ENCODE data around the gene ARHGEF19.
"Not testable (repeated sequence)": the region's sequence is repeated elsewhere in the genome, so short reads cannot be mapped to it uniquely, and the experiment has no call there.

The ARHGEF19 gene

DNA sequence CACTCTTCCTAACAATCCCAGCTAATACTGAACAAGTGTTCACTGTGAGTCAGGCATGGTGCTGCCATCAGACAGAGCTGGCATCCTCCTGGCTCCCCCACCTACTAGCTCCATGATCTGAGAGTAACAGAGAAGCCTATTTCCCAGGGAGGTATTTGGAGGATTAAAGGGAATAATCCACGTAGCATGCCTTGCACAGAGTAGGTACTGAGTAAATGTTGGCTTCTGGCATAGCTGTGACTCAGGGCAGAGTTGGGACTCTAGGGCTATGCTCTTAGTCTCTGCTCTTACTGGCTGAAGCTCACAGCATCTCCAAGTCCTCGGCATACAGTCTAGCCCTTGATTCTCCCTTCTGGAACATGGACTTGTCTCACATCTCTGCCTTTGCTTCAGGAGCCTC lies 8.2 kb downstream of the ARHGEF19 start:
- H3K4me1 Mint-ChIP-seq, result peaks cover 22% of the 10 kb centered on the region
- H3K36me3 Mint-ChIP-seq (ENCODE audit: insufficient read depth), result peaks cover 5% of the 10 kb centered on the region
- no peak overlapping the region for H3K4me3 Mint-ChIP-seq
- peak overlapping the region; percentile 71 for H3K27ac Mint-ChIP-seq (ENCODE audit: low read depth)
- H3K9me3 Mint-ChIP-seq, result no peaks in the 10 kb centered on the region
- no peaks in the 10 kb centered on the region for H3K27me3 Mint-ChIP-seq
- DNase-seq (ENCODE audit: low spot score in 2 of 2) (no peak), ATAC-seq (replicated peaks; ENCODE audit: extremely low read depth, poor library complexity, severe bottlenecking) (no peak)

DNA sequence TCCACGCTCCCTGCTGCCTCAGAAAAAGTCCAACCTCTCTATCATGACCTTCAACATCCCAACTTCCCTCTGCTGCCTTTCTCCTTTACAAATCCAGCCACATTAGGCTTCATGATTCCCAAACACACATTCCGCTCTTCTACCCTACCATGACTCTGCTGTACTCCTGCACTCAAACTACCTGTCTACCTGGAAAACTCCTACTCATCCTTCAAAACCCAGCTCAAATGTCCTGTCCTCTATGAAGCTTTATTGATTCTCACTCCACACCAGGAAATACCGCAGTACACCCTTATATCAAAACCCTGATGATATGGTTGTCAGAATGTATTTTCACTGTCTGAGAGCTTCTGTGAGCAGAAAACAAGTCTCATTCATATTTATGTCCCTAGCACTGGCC lies 8.9 kb downstream of the ARHGEF19 start:
- DNase-seq (ENCODE audit: low spot score in 2 of 2), result no peak
- peaks cover 5% of the 10 kb centered on the region for H3K36me3 Mint-ChIP-seq (ENCODE audit: insufficient read depth)
- ATAC-seq (replicated peaks; ENCODE audit: extremely low read depth, poor library complexity, severe bottlenecking), result no peak
- H3K27ac Mint-ChIP-seq (ENCODE audit: low read depth), result no peak overlapping the region
- H3K4me1 Mint-ChIP-seq, result peaks cover 22% of the 10 kb centered on the region
- H3K4me3 Mint-ChIP-seq, result no peak overlapping the region
- no peaks in the 10 kb centered on the region for H3K27me3 Mint-ChIP-seq
- no peaks in the 10 kb centered on the region for H3K9me3 Mint-ChIP-seq

DNA sequence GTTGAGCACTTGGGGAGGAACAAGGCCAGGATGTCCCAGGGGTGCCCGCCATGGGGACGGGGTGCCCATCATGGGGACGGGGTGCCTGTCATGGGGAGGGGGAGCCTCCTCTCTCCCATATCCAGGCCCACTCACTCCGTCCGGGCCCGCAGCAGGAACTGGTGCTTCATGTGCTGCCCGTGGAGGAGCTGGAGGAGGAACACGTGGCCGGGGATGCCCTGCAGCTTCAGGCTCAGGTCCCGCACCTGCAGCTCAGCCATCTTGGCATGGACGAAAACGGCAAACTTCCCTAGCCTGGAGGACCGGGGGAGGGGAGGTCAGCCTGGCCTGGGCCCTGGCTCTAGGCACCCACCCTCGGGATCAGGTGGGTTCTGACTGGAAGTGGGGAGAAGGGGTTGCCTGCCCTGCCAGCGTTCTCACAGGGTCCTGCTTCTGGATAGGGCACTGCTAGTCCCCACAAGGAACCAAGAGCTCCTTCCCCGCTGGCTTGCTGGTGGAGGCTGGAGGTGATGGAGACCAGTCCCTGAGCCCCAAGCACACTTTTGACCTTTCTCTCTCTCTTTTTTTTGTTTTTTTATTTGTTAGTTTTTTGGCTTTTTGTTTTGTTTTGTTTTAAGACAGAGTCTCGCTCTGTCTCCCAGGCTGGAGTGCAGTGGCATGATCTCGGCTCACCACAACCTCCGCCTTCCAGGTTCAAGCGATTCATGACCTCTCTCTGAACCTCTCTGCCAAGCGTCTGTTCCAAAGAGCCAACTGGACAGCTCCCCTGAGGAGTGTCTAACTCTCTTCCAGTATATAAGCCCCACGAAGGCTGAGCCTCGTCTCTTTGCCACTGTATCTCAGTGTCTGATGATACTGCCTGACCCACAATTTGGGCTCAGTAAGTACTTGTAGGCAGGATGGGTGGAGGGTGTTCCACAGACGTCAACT lies 9.9 kb downstream of the ARHGEF19 start:
- Mint-ChIP-seq H3K27me3 (no peaks in the 10 kb centered on the region), H3K9me3 (no peaks in the 10 kb centered on the region), H3K4me3 (no peak overlapping the region), H3K27ac (ENCODE audit: low read depth) (no peak overlapping the region), H3K4me1 (peaks cover 22% of the 10 kb centered on the region), H3K36me3 (ENCODE audit: insufficient read depth) (peaks cover 5% of the 10 kb centered on the region)
- DNase-seq (ENCODE audit: low spot score in 2 of 2) (no peak), ATAC-seq (replicated peaks; ENCODE audit: extremely low read depth, poor library complexity, severe bottlenecking) (no peak)

DNA sequence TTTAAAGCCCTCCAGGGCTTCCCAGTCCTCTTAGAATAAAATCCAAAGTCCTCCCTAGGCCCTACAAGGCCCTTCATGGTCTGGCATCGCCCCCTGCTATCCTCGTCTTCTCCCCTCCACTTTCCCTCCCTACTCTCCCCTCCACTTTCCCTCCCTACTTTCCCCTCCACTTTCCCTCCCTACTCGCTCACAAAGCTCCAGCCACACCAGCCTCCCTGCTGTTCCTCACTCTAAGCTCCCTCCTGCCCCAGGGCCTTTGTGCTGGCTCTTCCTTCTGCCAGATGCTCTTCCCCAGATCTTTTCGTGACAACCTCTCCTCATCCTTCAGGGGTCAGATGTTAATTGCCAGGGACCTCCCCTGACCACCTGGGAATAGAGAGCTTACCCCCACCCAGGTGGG lies 12.8 kb downstream of the ARHGEF19 start:
- no peak overlapping the region for H3K4me3 Mint-ChIP-seq
- no peak for ATAC-seq (replicated peaks; ENCODE audit: extremely low read depth, poor library complexity, severe bottlenecking)
- no peak for DNase-seq (ENCODE audit: low spot score in 2 of 2)
- peaks cover 9% of the 10 kb centered on the region for H3K4me1 Mint-ChIP-seq
- peaks cover 2% of the 10 kb centered on the region for H3K36me3 Mint-ChIP-seq (ENCODE audit: insufficient read depth)
- H3K9me3 Mint-ChIP-seq, result no peaks in the 10 kb centered on the region
- H3K27ac Mint-ChIP-seq (ENCODE audit: low read depth), result no peak overlapping the region
- H3K27me3 Mint-ChIP-seq, result no peaks in the 10 kb centered on the region

DNA sequence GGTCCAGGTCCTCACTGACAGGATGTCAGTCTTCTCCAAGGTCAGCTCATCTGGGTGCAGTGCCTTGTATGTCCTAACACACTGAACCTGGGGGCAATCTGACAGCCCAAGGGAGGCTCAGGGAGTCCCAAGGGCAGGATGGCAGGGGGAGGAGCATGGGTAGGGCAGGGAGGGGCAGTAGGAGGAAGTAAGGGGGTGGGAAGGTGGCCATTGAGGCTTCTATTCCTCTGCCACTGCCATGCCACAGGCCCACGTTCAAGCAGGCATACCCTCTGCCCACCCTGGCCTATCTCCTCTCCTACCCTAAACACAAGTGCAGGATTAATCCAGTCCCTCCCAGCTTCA lies 13.3 kb downstream of the ARHGEF19 start:
- Mint-ChIP-seq H3K4me3 (no peak overlapping the region), H3K9me3 (no peaks in the 10 kb centered on the region)
- no peak for ATAC-seq (replicated peaks; ENCODE audit: extremely low read depth, poor library complexity, severe bottlenecking)

DNA sequence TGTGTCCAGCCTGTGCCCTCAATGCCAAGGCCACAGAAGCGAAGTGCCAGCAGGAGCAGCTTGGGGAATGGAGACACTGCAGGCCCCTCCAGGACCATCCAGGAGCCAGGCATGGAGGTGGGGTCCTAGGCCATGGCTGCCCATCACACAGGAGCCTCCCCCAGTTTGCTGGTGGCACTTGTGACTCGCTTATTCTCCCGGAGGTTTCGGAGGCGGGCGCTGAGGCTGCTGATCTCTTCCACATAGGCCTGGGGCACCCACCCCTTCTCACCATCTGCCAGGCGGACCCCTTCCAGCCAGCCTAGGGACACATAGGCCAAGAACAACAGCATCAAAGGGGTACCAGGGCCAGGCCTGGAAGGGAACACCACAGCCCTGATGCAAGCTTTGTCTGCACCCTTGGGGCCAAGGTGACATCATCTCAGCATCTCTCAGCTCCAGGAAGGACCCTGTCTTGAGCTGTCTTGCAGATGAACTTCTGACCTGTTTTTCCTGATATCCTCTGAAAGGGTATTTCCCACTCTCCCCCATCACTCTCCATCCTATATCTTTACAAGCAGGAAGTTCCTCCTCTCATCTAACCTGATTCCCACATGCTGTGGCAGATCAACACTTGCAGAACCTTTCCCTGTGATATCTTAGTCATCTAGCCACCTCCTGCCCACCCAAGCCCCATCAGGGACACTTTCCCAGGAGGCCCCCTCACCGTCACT lies 13.9 kb downstream of the ARHGEF19 start:
- DNase-seq (ENCODE audit: low spot score in 2 of 2), result no peak
- H3K36me3 Mint-ChIP-seq (ENCODE audit: insufficient read depth), result peaks cover 1% of the 10 kb centered on the region
- H3K4me3 Mint-ChIP-seq, result no peak overlapping the region
- H3K4me1 Mint-ChIP-seq, result peaks cover 6% of the 10 kb centered on the region
- H3K9me3 Mint-ChIP-seq, result no peaks in the 10 kb centered on the region
- H3K27ac Mint-ChIP-seq (ENCODE audit: low read depth), result no peak overlapping the region
- no peaks in the 10 kb centered on the region for H3K27me3 Mint-ChIP-seq
- no peak for ATAC-seq (replicated peaks; ENCODE audit: extremely low read depth, poor library complexity, severe bottlenecking)

More for the DNA sequence above, 13.3 kb downstream of the ARHGEF19 start:
- DNase-seq (ENCODE audit: low spot score in 2 of 2), result no peak
- no peak overlapping the region for H3K27ac Mint-ChIP-seq (ENCODE audit: low read depth)
- no peaks in the 10 kb centered on the region for H3K27me3 Mint-ChIP-seq
- H3K4me1 Mint-ChIP-seq, result peaks cover 6% of the 10 kb centered on the region
- H3K36me3 Mint-ChIP-seq (ENCODE audit: insufficient read depth), result peaks cover 2% of the 10 kb centered on the region

DNA sequence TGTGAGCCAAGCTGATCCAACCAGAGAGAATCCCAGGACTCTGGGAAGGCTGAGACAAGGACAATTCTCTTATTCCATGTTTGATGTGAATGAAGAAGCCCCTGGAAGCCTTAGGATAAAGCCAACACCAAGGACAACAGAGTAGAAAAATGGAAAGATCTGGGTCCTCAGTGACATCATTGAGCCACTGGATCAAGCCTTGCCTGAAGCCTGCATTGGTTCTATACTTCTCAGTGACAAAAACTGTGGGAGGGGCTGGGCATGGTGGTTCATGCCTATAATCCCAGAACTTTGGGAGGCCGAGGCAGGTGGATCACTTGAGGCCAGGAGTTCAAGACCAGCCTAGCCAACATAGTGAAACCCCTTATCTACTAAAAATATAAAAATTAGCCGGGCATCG lies 15.6 kb downstream of the ARHGEF19 start:
- no peak overlapping the region for H3K4me3 Mint-ChIP-seq
- H3K9me3 Mint-ChIP-seq, result no peaks in the 10 kb centered on the region
- ATAC-seq (replicated peaks; ENCODE audit: extremely low read depth, poor library complexity, severe bottlenecking) (no peak), DNase-seq (ENCODE audit: low spot score in 2 of 2) (no peak)
- H3K27ac Mint-ChIP-seq (ENCODE audit: low read depth), result peak overlapping the region; percentile 47
- H3K36me3 Mint-ChIP-seq (ENCODE audit: insufficient read depth), result no peaks in the 10 kb centered on the region
- no peaks in the 10 kb centered on the region for H3K27me3 Mint-ChIP-seq
- H3K4me1 Mint-ChIP-seq, result peaks cover 6% of the 10 kb centered on the region

DNA sequence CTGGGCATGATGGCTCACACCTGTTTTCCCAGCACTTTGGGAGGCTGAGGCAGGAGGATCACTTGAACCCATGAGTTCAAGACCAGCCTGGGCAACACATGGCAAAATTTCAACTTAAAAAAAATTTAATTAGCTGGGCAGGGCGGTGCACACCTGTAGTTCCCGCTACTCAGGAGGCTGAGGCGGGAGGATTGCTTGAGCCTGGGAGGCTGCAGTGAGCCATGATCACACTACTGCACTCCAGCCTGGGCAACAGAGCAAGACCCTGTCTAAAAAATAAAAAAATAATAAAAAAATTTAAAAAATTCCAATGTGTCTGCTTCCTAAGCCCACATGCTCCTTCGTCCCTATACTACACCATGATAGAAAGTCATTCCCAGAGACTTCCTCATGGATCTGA lies 16.3 kb downstream of the ARHGEF19 start:
- not testable (repeated sequence) for DNase-seq (ENCODE audit: low spot score in 2 of 2); H3K4me1 Mint-ChIP-seq; H3K4me3 Mint-ChIP-seq; H3K36me3 Mint-ChIP-seq (ENCODE audit: insufficient read depth); ATAC-seq (replicated peaks; ENCODE audit: extremely low read depth, poor library complexity, severe bottlenecking); H3K27ac Mint-ChIP-seq (ENCODE audit: low read depth); H3K27me3 Mint-ChIP-seq; H3K9me3 Mint-ChIP-seq

DNA sequence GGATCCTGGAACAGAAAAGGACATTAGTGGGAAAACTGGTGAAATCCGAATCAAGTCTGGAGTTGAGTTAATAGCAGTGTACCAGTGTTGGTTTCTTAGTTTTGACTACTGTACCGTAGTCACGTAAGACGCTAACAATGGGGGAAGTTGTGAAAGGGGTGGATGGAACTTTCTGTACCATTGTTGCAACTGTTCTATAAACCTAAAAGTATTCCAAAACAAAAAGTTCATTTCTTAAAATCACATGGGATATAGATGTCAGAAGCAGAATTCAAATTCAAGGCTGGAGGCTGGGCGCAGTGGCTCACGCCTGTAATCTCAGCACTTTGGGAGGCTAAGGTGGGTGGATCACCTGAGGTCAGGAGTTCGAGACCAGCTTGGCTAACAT lies 16.9 kb downstream of the ARHGEF19 start:
- no peak for ATAC-seq (replicated peaks; ENCODE audit: extremely low read depth, poor library complexity, severe bottlenecking)
- Mint-ChIP-seq H3K27me3 (peaks cover 6% of the 10 kb centered on the region), H3K4me1 (peaks cover 6% of the 10 kb centered on the region), H3K27ac (ENCODE audit: low read depth) (no peak overlapping the region), H3K36me3 (ENCODE audit: insufficient read depth) (no peaks in the 10 kb centered on the region), H3K4me3 (no peak overlapping the region), H3K9me3 (no peaks in the 10 kb centered on the region)
- no peak for DNase-seq (ENCODE audit: low spot score in 2 of 2)

DNA sequence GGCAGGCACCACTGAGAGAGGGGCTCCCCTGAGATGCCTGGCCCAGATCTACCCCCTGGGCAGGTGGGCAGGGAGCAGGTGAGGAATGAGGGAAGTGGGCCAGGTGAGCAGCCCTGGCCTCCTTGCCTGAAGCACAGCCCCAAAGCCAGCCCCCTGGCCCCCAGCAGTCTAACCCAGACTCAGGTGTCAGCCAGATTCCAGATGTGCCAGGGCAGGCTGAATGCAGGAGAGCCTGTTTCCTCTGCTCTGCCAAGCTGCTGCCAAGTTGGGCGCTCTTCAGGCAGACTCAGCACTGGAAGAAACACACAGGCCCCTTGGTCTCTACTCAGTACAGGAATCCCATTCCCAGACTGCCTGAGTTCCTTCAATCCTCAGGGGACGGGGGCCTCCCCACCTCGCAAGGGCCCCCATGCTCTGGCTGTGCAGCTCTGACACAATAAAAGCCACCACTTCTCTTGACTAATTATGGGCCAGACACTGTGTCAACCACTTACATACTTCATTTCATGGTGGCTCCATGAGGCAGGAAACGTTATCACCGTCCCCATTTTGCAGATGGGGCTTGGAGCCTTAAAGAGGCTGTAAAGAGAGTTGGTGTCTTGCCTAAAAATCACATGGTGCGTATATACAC lies 20.4 kb downstream of the ARHGEF19 start:
- H3K4me3 Mint-ChIP-seq, result no peak overlapping the region
- ATAC-seq (replicated peaks; ENCODE audit: extremely low read depth, poor library complexity, severe bottlenecking) (no peak), DNase-seq (ENCODE audit: low spot score in 2 of 2) (no peak)
- no peak overlapping the region for H3K27ac Mint-ChIP-seq (ENCODE audit: low read depth)
- peaks cover 1% of the 10 kb centered on the region for H3K36me3 Mint-ChIP-seq (ENCODE audit: insufficient read depth)
- no peaks in the 10 kb centered on the region for H3K9me3 Mint-ChIP-seq
- H3K27me3 Mint-ChIP-seq, result peaks cover 24% of the 10 kb centered on the region
- H3K4me1 Mint-ChIP-seq, result no peaks in the 10 kb centered on the region

DNA sequence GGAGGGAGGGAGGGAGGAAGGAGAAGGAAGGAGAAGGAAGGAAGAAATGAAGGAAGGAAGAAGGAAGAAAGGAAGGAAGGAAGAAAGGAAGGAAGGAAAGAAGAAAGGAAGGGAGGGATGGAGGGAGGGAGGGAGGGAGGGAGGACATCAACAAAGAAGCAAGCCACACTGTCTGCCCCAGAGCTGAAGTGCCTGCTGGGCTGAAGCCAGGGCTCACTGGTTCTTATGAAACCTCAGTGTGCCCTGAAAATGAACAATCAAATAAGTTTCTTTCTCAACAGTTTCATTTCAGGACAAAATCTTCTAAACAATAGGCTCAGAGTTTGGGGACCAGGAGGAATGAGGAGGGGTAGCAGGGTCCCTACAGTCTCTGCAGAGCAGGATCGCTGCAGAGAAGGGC lies 21.1 kb downstream of the ARHGEF19 start:
- H3K4me1 Mint-ChIP-seq, result no peaks in the 10 kb centered on the region
- peaks cover 1% of the 10 kb centered on the region for H3K36me3 Mint-ChIP-seq (ENCODE audit: insufficient read depth)
- H3K27me3 Mint-ChIP-seq, result peaks cover 24% of the 10 kb centered on the region
- H3K27ac Mint-ChIP-seq (ENCODE audit: low read depth), result no peak overlapping the region
- ATAC-seq (replicated peaks; ENCODE audit: extremely low read depth, poor library complexity, severe bottlenecking) (no peak), DNase-seq (ENCODE audit: low spot score in 2 of 2) (no peak)
- H3K4me3 Mint-ChIP-seq, result no peak overlapping the region
- H3K9me3 Mint-ChIP-seq, result no peaks in the 10 kb centered on the region

DNA sequence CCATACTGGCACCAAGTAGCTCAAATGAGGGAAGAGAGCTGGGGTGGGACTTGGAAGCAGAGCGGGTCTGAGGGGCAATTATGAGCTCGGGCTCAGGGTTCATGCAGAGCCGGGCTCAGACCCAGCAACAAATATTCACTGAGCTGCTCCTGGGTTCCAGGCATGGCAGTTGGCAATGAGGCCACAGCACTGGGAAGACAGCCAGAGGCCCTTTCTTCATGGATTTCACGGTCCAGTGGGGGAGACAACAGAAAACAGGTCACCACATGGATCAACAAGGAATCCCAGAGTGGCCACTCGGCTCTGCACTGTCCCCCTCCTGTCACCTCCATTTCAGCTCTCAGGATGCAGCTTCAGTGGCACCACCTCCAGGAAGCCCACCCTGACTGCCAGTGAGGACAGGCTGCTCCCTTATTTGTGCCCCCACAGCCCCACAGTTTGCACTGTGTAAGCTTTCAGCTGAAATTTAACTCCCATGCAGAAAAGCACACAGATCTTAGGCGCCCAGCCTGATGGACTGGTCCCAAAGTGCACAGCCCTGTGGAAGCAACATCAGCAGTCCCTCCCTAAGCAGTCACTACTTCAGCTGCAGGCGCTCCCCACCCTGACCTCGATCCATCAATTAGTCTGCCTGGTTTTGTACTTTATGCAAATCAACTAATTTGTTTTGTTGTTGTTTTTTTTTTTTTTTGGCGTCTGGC lies 22.4 kb downstream of the ARHGEF19 start:
- H3K4me3 Mint-ChIP-seq, result no peak overlapping the region
- no peaks in the 10 kb centered on the region for H3K9me3 Mint-ChIP-seq
- DNase-seq (ENCODE audit: low spot score in 2 of 2) (no peak), ATAC-seq (replicated peaks; ENCODE audit: extremely low read depth, poor library complexity, severe bottlenecking) (no peak)
- H3K27ac Mint-ChIP-seq (ENCODE audit: low read depth), result no peak overlapping the region
- H3K4me1 Mint-ChIP-seq, result no peaks in the 10 kb centered on the region
- H3K27me3 Mint-ChIP-seq, result peaks cover 24% of the 10 kb centered on the region
- peaks cover 1% of the 10 kb centered on the region for H3K36me3 Mint-ChIP-seq (ENCODE audit: insufficient read depth)

Measured in central memory CD8-positive, alpha-beta T cell (primary cell).